ENCODE results near the gene ZNF32. TPM values are rescaled to one million over a fixed set of nuclear protein-coding genes. Genes with fewer than 3 reads are reported as not detected.
A peak's percentile ranks its signal among the peaks of the same experiment; 100 is the strongest.

The ZNF32 gene
- total and polyA plus RNA-seq, 12 donors, result 34.4 to 73.8 (median 42.4) TPM

GRCh38 chr10:43673471-43673870 is 24.8 kb upstream of the ZNF32 start:
- H3K9me3 ChIP-seq, result peaks cover 0 to 12% (median 0%) of the 10 kb centered on the region in 11 donors
- H3K36me3 ChIP-seq, result no peaks in the 10 kb centered on the region
- 83 to 89% methylated on average over 7 of the region's 7 CpGs for WGBS, 2 donors
- H3K4me3 ChIP-seq, result no peak overlapping the region
- TF ChIP-seq, protein P1, sequence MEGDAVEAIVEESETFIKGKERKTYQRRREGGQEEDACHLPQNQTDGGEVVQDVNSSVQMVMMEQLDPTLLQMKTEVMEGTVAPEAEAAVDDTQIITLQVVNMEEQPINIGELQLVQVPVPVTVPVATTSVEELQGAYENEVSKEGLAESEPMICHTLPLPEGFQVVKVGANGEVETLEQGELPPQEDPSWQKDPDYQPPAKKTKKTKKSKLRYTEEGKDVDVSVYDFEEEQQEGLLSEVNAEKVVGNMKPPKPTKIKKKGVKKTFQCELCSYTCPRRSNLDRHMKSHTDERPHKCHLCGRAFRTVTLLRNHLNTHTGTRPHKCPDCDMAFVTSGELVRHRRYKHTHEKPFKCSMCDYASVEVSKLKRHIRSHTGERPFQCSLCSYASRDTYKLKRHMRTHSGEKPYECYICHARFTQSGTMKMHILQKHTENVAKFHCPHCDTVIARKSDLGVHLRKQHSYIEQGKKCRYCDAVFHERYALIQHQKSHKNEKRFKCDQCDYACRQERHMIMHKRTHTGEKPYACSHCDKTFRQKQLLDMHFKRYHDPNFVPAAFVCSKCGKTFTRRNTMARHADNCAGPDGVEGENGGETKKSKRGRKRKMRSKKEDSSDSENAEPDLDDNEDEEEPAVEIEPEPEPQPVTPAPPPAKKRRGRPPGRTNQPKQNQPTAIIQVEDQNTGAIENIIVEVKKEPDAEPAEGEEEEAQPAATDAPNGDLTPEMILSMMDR (IDR thresholded peaks at IDR 0.05), result no peak
- intact Hi-C loops (cut with DNase I), result loop anchor here in 8 of 10 donors (2.0 to 10.0 kb wide), 8 partner anchors 361 to 1189 kb away; partner anchors contain the start of gene CXCL12 (in 2 of the 8)
- no peak overlapping the region for H3K27ac ChIP-seq
- ATAC-seq (no peak), DNase-seq (no peak)
- H3K27me3 ChIP-seq, result peaks cover 0 to 17% (median 5%) of the 10 kb centered on the region in 7 donors
- H3K4me1 ChIP-seq, result peaks cover 0 to 29% (median 7%) of the 10 kb centered on the region in 9 donors

GRCh38 chr10:43671659-43672531 is 23.2 kb upstream of the ZNF32 start:
- Histone ChIP-seq H3K9me3 (peaks cover 0 to 12% (median 0%) of the 10 kb centered on the region in 11 donors), H3K27ac (peak overlapping the region in 1 of 10 donors; percentile 38), H3K4me1 (peaks cover 0 to 37% (median 8%) of the 10 kb centered on the region in 9 donors), H3K27me3 (peaks cover 0 to 32% (median 16%) of the 10 kb centered on the region in 7 donors), H3K4me3 (no peak overlapping the region), H3K36me3 (no peaks in the 10 kb centered on the region)
- intact Hi-C loops (cut with DNase I), result loop anchor here in 9 of 10 donors (1.0 to 10.0 kb wide), 10 partner anchors 363 to 1193 kb away; partner anchors contain the start of gene CXCL12 (in 2 of the 9)
- WGBS, 2 donors, result 51 to 54% methylated on average over 18 of the region's 18 CpGs
- ATAC-seq (peak; percentile 58 to 78 (median 70)), DNase-seq (peak in 1 of 2 donors; percentile 69)
- TF ChIP-seq, protein P1 (IDR thresholded peaks at IDR 0.05), result peak; percentile 64 to 89 (median 79)

- Histone ChIP-seq H3K4me1 (peaks cover 0 to 31% (median 7%) of the 10 kb centered on the region in 9 donors), H3K4me3 (no peak overlapping the region), H3K9me3 (no peaks in the 10 kb centered on the region), H3K27ac (no peak overlapping the region), H3K36me3 (no peaks in the 10 kb centered on the region), H3K27me3 (peaks cover 0 to 40% (median 28%) of the 10 kb centered on the region in 7 donors)
- no peak for DNase-seq
- no peak for ATAC-seq
- intact Hi-C loops (cut with DNase I), result loop anchor here in 2 of 10 donors (2.0 to 5.0 kb wide), 3 partner anchors 721 to 1193 kb away; no protein-coding TSS in a partner anchor
- TF ChIP-seq, protein P1 (IDR thresholded peaks at IDR 0.05), result no peak
- WGBS, 2 donors, result 75 to 98% methylated on average over 3 of the region's 3 CpGs
These were observed 20.7 kb upstream of the ZNF32 start for GRCh38 chr10:43669386-43669785.

GRCh38 chr10:43667761-43668386 is 19.2 kb upstream of the ZNF32 start:
- Histone ChIP-seq H3K27me3 (peaks cover 0 to 40% (median 28%) of the 10 kb centered on the region in 7 donors), H3K4me1 (peaks cover 0 to 22% (median 7%) of the 10 kb centered on the region in 9 donors), H3K27ac (no peak overlapping the region), H3K9me3 (peaks cover 0 to 7% (median 0%) of the 10 kb centered on the region in 11 donors), H3K4me3 (peak overlapping the region in 7 of 10 donors; percentile 28 to 44 (median 43)), H3K36me3 (no peaks in the 10 kb centered on the region)
- TF ChIP-seq, protein P1 (IDR thresholded peaks at IDR 0.05), result no peak
- intact Hi-C loops (cut with DNase I), result loop anchor here in 2 of 10 donors (2.0 to 5.0 kb wide), 3 partner anchors 723 to 1195 kb away; no protein-coding TSS in a partner anchor
- no peak for DNase-seq
- 75 to 76% methylated on average over 36 of the region's 36 CpGs for WGBS, 2 donors
- ATAC-seq, result no peak
